CD1c-positive myeloid dendritic cell (primary cell): ENCODE data around the gene BCR.

Experiments
- DNase-seq: peaks from one replicate; pipeline ENCODE4 v3.0.0-alpha.2; 2016; ENCODE audit errors: extremely low spot score

Gene BCR

DNA sequence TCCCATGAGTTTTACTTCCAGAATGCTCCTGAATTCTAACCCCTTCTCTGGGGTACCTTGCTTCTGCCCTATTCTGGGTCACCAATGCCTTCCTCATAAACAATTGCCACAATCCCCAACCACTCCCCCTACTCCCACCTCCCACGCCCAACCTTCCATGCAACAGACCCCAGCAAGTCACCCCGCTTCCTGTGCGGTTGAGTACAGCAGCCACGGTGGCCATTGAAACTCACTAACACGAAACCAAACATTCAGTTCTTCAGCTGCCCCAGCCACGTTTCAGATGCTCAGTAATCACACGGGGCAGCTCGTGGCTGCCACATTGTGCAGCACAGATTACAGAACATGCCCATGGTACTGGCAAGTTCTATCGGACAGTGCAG lies 3.7 kb upstream of the BCR start:
- DNase-seq = no peak

DNA sequence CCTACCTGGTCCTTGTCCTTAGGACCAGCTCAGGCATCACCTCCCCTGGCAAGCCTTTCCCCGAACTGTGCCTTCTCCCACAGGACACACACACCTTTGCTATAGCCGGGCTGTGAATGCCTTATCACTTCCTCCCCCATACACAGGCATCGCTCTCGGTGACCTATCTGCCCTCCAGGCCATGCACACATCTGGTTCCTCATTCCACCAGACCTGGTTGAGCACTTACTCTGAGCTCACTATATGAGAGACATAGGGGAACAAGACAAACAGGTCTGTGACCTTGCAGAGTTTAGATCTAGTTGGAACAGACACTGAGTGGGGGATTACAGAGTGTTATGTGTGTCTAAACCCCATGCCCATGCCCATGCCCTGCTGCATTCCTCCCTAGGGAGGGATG lies 3.1 kb upstream of the BCR start:
- no peak for DNase-seq

DNA sequence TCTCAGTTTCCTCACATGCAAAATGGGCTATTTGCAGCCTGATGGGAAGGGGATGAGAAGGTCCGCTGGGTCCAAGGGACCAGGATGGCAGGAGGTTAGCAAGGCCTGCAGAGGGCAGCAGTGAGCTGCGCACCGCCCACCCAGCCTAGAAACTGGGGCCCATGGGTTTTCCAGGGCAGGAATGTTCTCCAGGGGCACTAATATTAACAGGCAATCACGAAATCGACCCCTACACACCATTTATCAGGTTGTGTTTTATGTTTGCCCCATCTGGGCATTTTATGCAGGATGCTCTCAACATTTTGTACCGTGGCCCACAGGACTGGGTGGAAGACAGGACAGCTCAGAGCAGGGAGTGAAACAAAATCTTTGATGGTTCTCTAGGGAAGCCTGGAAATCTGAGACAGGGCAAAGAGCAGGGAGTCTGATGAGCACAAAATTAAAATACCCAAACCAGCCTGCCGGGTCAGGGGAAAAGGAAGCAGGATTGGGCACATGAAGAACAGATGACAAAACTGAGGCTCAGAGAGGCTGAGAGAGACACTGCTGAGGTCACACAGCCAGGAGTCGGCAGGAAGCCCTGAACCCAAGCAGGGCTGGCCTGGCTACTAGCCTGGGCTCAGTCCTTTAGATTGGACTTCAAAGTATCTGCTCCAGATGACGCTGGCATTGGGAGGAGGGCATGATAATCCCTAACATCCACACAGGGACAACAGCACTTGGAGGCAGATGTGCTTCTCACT lies 1.6 kb upstream of the BCR start:
- DNase-seq = peak; percentile 74

DNA sequence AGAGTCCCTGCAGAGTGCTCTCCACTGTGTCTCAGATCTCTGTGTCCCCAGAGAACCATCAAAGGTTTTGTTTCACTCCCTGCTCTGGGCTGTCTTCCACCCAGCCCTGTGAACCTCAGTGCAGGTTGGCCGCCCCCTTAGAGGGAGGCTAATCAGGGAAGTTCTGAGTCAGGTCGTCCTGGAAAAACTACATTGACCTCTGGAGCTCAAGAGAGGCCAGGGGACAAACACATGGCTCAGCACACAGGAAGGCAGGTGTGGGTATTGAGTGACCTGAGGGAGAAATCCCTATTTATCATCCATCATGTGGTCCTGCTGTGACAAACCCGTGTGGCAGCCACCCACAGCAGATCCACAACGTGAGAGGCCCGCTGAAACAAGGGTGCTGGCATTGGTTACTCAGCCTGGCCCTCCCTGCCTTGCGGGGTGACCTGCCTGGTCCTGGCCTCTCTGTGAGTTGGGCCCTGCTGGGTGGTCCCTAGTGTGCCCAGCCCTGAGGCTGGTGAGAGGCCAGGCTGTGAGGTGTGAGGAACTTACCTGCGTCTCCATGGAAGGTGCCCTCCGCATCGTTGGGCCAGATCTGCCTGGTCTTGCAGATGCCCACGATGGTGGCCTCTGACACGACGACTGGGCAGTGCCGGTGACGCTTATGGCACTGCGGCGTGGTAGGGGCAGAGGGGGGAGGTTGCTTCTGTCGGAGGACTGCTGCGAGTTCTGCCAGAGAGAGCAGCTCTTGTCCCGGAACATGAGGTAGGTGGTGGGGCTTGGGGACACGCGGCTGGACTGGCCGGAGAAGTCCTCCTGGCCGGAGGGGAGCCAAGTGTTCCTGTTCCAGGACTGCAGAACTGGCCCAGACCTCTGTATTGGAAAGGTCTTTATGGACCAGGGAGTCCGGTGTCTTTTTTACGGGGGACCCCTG lies 669 bp upstream of the BCR start:
- DNase-seq = no peak

DNA sequence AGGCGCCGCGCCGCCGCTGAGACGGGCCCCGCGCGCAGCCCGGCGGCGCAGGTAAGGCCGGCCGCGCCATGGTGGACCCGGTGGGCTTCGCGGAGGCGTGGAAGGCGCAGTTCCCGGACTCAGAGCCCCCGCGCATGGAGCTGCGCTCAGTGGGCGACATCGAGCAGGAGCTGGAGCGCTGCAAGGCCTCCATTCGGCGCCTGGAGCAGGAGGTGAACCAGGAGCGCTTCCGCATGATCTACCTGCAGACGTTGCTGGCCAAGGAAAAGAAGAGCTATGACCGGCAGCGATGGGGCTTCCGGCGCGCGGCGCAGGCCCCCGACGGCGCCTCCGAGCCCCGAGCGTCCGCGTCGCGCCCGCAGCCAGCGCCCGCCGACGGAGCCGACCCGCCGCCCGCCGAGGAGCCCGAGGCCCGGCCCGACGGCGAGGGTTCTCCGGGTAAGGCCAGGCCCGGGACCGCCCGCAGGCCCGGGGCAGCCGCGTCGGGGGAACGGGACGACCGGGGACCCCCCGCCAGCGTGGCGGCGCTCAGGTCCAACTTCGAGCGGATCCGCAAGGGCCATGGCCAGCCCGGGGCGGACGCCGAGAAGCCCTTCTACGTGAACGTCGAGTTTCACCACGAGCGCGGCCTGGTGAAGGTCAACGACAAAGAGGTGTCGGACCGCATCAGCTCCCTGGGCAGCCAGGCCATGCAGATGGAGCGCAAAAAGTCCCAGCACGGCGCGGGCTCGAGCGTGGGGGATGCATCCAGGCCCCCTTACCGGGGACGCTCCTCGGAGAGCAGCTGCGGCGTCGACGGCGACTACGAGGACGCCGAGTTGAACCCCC lies 798 bp downstream of the BCR start:
- no peak for DNase-seq

DNA sequence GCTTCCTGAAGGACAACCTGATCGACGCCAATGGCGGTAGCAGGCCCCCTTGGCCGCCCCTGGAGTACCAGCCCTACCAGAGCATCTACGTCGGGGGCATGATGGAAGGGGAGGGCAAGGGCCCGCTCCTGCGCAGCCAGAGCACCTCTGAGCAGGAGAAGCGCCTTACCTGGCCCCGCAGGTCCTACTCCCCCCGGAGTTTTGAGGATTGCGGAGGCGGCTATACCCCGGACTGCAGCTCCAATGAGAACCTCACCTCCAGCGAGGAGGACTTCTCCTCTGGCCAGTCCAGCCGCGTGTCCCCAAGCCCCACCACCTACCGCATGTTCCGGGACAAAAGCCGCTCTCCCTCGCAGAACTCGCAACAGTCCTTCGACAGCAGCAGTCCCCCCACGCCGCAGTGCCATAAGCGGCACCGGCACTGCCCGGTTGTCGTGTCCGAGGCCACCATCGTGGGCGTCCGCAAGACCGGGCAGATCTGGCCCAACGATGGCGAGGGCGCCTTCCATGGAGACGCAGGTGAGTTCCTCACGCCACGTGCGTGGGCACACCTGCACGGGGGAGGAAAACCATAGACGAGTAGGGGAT lies 1.5 kb downstream of the BCR start:
- no peak for DNase-seq

DNA sequence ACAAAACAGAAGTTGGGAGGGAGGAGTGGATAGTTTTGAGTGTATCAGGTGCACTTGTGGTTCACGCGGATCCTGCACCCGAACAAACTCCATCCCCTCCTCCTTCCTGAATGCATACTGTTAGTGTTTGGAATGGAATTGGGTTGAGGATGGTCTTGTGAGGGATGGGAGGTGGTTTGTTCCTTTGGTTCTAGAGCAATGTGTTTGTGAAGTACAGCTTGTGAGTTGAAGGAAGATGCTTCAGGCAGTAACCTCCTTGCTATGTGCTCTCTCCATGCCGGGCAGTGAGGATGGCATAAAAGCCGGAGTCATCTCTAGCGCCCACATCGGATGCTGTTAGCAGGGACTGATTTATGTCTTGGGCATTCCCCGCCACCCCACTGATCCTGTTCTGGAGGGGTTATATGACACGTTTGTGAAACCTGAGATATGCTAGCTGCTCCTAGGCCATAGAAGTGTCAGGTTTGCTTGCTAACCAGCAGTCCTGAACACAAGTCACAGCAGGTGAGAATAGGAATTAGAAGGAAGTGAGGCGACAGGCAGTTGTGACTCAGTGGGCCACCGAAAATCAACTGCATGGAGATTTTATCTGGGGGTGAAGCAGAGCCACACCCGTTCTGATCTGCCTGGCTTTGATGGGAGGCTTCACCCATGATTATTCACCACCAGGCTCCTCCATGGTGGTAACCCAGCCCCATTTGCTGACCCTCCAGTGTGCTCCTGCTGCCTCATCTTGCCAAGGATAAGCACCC lies 2.2 kb downstream of the BCR start:
- peak; percentile 26 for DNase-seq

- peak; percentile 10 for DNase-seq
Observed at GRCh38 chr22:23183061-23183698, 2.9 kb downstream of the BCR start.

- no peak for DNase-seq
Observed at GRCh38 chr22:23184100-23184763, 3.9 kb downstream of the BCR start.

DNA sequence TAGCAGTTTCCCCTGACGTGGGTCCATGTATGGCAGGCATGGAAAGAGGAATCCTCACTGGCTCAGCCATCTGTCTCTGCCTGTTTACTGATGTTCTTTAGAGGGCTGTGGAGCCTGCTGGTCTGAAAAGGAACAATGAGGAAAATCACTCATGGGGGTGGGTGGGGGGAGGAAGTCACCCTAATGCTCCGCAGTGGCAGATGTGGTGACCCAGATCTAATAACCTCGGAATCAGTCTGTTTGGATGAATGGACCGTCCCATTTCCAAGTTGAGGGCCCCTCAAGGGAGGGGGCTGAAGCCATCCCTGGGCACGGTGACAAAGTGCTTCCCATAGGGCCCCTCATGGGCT lies 4.4 kb downstream of the BCR start:
- peak; percentile 26 for DNase-seq

GRCh38 chr22:23187211-23187610 lies 6.9 kb downstream of the BCR start:
- DNase-seq = no peak

- DNase-seq = no peak
Observed at GRCh38 chr22:23187871-23188700, 7.8 kb downstream of the BCR start.

- DNase-seq = no peak
Observed at GRCh38 chr22:23190526-23190925, 10.2 kb downstream of the BCR start.

GRCh38 chr22:23192133-23192532 lies 11.8 kb downstream of the BCR start:
- DNase-seq = no peak

DNA sequence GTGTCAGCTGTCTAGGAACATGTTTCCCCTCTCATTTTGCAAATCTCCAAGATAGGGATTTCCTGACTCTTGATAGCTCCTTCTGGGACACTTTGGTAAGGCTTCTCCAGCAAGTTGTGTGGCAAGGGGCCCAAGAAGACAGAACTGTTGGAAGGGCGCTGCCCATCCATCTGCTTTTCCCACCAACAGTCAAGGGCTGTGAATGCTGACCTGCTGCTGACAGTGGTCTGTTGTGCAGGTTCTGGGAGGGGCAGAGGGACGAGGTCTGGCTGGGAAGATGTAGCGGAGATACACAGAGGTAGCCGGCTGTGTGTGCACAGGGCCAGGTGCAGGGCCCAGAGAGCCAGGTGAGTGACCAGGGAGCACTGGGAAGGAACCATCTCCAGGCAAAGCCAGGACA lies 12.2 kb downstream of the BCR start:
- DNase-seq = no peak

DNA sequence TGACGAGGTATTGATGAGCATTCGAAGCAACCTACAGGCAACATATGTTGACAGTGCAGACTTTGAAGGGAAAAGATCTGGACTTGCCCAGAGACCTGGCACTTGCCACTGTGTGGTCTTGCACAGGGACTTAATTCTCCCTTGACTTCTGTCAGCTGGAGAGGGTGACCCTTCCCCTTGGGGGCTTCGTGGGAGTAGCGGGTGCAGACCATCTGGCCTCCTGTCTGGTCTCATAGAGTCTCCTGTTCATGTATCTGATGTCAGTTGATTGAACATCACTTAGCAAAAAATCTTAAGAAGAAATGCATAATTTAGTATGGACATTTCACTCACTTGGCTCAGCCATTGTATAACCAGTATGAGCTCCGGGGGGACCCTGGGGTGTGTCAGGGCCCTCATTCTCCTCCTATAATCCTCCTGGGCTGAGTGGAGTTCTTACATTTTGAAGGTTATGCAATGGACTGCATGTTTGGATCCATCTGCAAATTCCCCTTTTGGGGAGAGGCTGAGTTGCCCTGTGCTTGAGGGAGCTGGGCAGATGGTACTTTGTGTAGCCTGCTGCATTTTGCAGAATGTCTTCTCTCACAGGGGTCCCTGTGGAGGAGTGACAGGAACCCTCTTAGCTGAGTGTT lies 13.0 kb downstream of the BCR start:
- no peak for DNase-seq

GRCh38 chr22:23193882-23194281 lies 13.6 kb downstream of the BCR start:
- peak; percentile 29 for DNase-seq

DNA sequence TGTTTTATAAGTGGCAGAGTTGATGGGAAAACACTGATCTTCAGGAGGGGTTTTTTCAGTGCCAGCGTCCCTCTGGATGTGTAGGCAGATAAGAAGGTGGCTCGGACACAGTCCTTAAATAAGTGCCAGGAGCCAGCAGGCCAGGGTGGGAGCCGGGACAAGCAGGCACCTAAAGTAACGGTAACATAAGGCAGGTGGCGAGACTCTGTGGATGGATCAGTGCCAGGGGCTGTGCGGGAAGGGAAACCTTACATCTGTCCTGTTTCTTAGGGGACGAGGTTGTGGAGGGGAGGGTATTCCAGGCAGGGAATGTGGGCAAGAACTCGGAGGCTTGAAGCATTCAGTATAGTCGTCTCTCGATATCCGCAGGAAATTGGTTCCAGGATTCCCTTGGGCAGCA lies 15.9 kb downstream of the BCR start:
- DNase-seq = no peak

GRCh38 chr22:23197836-23198235 lies 17.5 kb downstream of the BCR start:
- peak; percentile 44 for DNase-seq
